Effector memory CD4-positive, alpha-beta T cell (primary cell): ENCODE data around the gene HSD17B12.

Source experiments
- DNase-seq, 3 donors: peaks; one replicate each; pipeline ENCODE4 v3.0.0-alpha.2; 2020
- H3K27ac ChIP-seq: 2 replicates; pipeline ENCODE4 v1.7.0; 2013; ENCODE audit warnings: mild to moderate bottlenecking, low read length, moderate library complexity; ENCODE audit not compliant: insufficient read depth, poor library complexity, severe bottlenecking
- H3K27me3 ChIP-seq: replicated peaks from 2 replicates; pipeline ENCODE4 v1.7.0; 2013; ENCODE audit warnings: mild to moderate bottlenecking, low read length; ENCODE audit not compliant: insufficient read depth, control insufficient read depth, poor library complexity, severe bottlenecking
- H3K36me3 ChIP-seq: 2 replicates; pipeline ENCODE4 v1.7.0; 2013; ENCODE audit warnings: mild to moderate bottlenecking, low read length, moderate library complexity; ENCODE audit not compliant: control insufficient read depth, insufficient read depth
- H3K4me1 ChIP-seq: 2 replicates; pipeline ENCODE4 v1.7.0; 2013; ENCODE audit warnings: low read length, mild to moderate bottlenecking; ENCODE audit not compliant: control insufficient read depth, insufficient read depth, poor library complexity, severe bottlenecking
- H3K4me3 ChIP-seq: 2 replicates; pipeline ENCODE4 v1.7.0; 2013; ENCODE audit warnings: low read length, low read depth, mild to moderate bottlenecking; ENCODE audit not compliant: insufficient read depth, poor library complexity, severe bottlenecking
- H3K9me3 ChIP-seq: 2 replicates; pipeline ENCODE4 v1.7.0; 2013; ENCODE audit warnings: mild to moderate bottlenecking, low read length, moderate library complexity; ENCODE audit not compliant: control insufficient read depth

The HSD17B12 gene

GRCh38 chr11:43899094-43899493 is 218.6 kb downstream of the HSD17B12 start:
- H3K36me3 ChIP-seq = peaks cover 63% of the 10 kb centered on the region

DNA sequence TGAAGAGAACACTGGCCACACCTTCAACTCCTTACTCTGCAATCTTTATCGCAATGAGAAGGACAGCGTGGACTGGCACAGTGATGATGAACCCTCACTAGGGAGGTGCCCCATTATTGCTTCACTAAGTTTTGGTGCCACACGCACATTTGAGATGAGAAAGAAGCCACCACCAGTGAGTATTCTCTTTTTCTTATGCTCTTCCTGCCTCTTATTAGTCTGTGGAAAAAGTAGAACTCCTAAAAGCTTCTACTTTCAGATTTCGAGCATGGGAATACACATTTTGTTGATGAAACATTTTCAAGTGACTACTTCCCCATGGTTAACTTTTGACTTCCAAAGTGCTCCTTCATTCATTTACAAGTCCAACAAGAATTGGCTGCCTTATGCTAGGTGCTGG is 221.0 kb downstream of the HSD17B12 start:
- no peak for DNase-seq
- Histone ChIP-seq H3K4me3 (no peak overlapping the region), H3K9me3 (no peaks in the 10 kb centered on the region), H3K27me3 (no peaks in the 10 kb centered on the region), H3K27ac (no peak overlapping the region), H3K4me1 (no peaks in the 10 kb centered on the region), H3K36me3 (peaks cover 55% of the 10 kb centered on the region)

More at GRCh38 chr11:43899094-43899493, 218.6 kb downstream of the HSD17B12 start:
- Histone ChIP-seq H3K4me3 (no peak overlapping the region), H3K27me3 (no peaks in the 10 kb centered on the region), H3K27ac (no peak overlapping the region), H3K4me1 (no peaks in the 10 kb centered on the region), H3K9me3 (no peaks in the 10 kb centered on the region)
- DNase-seq = no peak

DNA sequence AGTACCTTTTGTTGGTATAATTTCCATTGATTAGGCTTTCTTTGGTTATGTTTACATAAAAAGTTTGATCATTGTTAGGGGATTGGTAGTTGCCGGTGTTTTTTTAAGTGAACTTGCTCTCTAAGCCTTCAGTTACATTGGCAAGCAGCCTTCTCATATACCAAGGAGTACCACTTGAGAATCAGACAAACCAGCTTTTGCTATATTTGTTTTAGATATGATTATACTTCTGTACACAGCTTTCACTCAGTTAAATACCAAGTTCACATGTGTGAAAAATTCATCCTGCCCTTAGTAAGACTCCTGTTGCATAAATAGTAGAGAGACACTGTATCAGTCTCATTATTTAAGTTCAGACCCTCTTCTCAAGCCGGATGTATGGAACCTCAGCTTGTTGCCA is 222.5 kb downstream of the HSD17B12 start:
- Histone ChIP-seq H3K36me3 (peaks cover 55% of the 10 kb centered on the region), H3K4me3 (no peak overlapping the region), H3K9me3 (no peaks in the 10 kb centered on the region), H3K27me3 (no peaks in the 10 kb centered on the region), H3K27ac (no peak overlapping the region), H3K4me1 (no peaks in the 10 kb centered on the region)
- DNase-seq = no peak

- Histone ChIP-seq H3K4me1 (no peaks in the 10 kb centered on the region), H3K27ac (no peak overlapping the region)
These were observed 223.4 kb downstream of the HSD17B12 start for GRCh38 chr11:43903969-43904368.

DNA sequence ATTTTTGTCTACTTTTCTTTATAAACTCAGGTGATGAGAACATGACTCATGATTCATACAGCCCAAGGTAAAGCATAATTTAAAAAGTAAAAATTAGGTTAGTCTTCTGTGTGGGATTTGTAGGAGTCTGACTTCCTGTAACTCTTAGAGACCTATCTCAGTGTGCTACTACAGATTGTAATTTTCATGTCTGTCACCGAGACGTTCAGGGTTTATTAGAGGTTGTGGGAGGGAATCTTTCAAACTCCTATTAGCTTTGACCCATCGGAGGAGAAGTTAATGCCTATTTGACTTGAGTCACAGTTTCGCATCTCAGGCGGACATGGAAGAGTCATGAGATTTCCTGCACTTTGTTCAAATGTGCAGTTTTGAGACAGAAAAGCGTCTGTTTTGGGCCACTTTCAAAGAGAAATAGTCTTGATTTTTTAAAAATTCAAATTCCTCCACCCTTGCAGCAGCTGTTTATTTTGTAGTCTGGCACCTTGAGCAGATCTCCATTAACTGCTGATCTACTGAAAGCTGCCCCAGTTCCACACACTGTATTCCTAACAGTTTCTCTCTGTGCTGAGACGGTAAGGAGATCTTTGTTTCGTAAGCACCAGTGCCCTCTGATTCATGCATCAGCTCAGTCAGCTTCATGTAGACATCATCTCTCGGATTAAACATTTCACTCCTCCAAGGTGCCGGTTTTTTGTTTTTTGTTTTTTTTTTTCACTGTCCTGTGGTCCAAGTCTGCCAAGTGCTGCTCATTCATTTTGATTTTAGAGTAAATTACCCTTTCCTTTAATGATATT is 224.4 kb downstream of the HSD17B12 start:
- Histone ChIP-seq H3K27ac (no peak overlapping the region), H3K36me3 (peaks cover 57% of the 10 kb centered on the region), H3K9me3 (no peaks in the 10 kb centered on the region), H3K4me1 (no peaks in the 10 kb centered on the region), H3K4me3 (no peak overlapping the region), H3K27me3 (no peaks in the 10 kb centered on the region)
- DNase-seq = no peak

More at GRCh38 chr11:43903969-43904368, 223.4 kb downstream of the HSD17B12 start:
- peaks cover 55% of the 10 kb centered on the region for H3K36me3 ChIP-seq
- no peak overlapping the region for H3K4me3 ChIP-seq
- DNase-seq = no peak
- H3K9me3 ChIP-seq = no peaks in the 10 kb centered on the region
- H3K27me3 ChIP-seq = no peaks in the 10 kb centered on the region

DNA sequence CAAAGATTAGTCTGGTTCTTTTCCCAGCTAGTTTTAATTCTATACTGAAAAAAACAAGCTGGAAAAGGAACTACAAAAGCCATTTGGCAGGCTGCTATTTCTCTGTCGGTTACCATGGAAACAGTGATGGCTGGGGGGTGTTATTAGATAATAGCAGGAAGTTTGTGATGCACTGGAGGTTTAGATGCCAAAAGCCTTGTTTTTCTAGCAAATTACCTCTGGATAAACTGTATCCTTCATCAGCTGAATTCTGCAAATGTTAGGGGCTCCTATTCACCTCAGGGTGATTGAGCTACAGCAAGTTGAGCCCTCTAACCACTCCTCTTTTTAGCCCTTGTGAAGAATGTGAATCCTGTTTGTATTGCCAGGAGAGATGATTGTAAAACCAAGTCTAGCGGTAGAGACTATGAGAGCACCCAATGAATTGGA is 225.3 kb downstream of the HSD17B12 start:
- Histone ChIP-seq H3K4me3 (no peak overlapping the region), H3K9me3 (no peaks in the 10 kb centered on the region), H3K4me1 (no peaks in the 10 kb centered on the region), H3K27ac (no peak overlapping the region), H3K36me3 (peaks cover 66% of the 10 kb centered on the region), H3K27me3 (no peaks in the 10 kb centered on the region)
- no peak for DNase-seq
